ENCODE measurements around the gene SLC22A7.

- TF ChIP-seq POLR2A (IDR thresholded peaks at IDR 0.05; ENCODE audit: low read depth, low read length), result no peak
- no peak for TF ChIP-seq POLR2AphosphoS5 (IDR thresholded peaks at IDR 0.05; ENCODE audit: low read depth, low read length)
- TF ChIP-seq TAF1 (IDR thresholded peaks at IDR 0.05; ENCODE audit: low read depth, low read length), result no peak
- TF ChIP-seq SPI1 (IDR thresholded peaks at IDR 0.05; ENCODE audit: low read depth, low read length), result peak; percentile 26; the same call in 1 of the 2 replicates
- no peak for TF ChIP-seq PAX5 (IDR thresholded peaks at IDR 0.05; ENCODE audit: insufficient read depth, low read length, severe bottlenecking)
- TF ChIP-seq POU2F2 (IDR thresholded peaks at IDR 0.05; ENCODE audit: low read depth, low read length), result no peak
Observed at GRCh38 chr6:43299338-43300293, 1.6 kb downstream of the SLC22A7 start.
